Stimulated activated CD8-positive, alpha-beta memory T cell treated with anti-CD3 and anti-CD28 coated beads, Interleukin-12 subunit alpha, Interleukin-12 subunit beta, amount 100 ng/mL, for 4 hours (primary cell): ENCODE results near the gene COL11A2.
A peak's percentile ranks its signal among the peaks of the same experiment; 100 is the strongest.

Experiments
- DNase-seq: peaks from one replicate; pipeline ENCODE4 v3.0.0-alpha.2; 2020; ENCODE audit warnings: low read depth

Gene COL11A2

GRCh38 chr6:33171880-33172687 is 20.2 kb downstream of the COL11A2 start:
- DNase-seq: no peak

GRCh38 chr6:33171016-33171879 is 21.0 kb downstream of the COL11A2 start:
- no peak for DNase-seq

GRCh38 chr6:33170176-33171015 is 21.9 kb downstream of the COL11A2 start:
- no peak for DNase-seq

- DNase-seq: no peak
Measured at GRCh38 chr6:33169291-33170175, 22.7 kb downstream of the COL11A2 start.

GRCh38 chr6:33168639-33169038 is 23.6 kb downstream of the COL11A2 start:
- DNase-seq: no peak

GRCh38 chr6:33168284-33168601 is 24.0 kb downstream of the COL11A2 start:
- no peak for DNase-seq

GRCh38 chr6:33167374-33168283 is 24.6 kb downstream of the COL11A2 start:
- DNase-seq: no peak

GRCh38 chr6:33166811-33167210 is 25.5 kb downstream of the COL11A2 start:
- no peak for DNase-seq

GRCh38 chr6:33166363-33166762 is 25.9 kb downstream of the COL11A2 start:
- DNase-seq: no peak

- DNase-seq: no peak
Measured at GRCh38 chr6:33165581-33166258, 26.5 kb downstream of the COL11A2 start.

- no peak for DNase-seq
Measured at GRCh38 chr6:33164665-33165373, 27.4 kb downstream of the COL11A2 start.

- DNase-seq: no peak
Measured at GRCh38 chr6:33164176-33164575, 28.1 kb downstream of the COL11A2 start.

- DNase-seq: no peak
Measured at GRCh38 chr6:33163540-33163939, 28.7 kb downstream of the COL11A2 start.

- DNase-seq: peak; percentile 72
Measured at GRCh38 chr6:33161354-33162331, 30.6 kb downstream of the COL11A2 start.

GRCh38 chr6:33160728-33161344 is 31.4 kb downstream of the COL11A2 start:
- no peak for DNase-seq

GRCh38 chr6:33160096-33160495 is 32.2 kb downstream of the COL11A2 start:
- DNase-seq: no peak

- no peak for DNase-seq
Measured at GRCh38 chr6:33156964-33157363, 35.3 kb downstream of the COL11A2 start.
